NCI-H1092 (cell line): ENCODE results near the gene EFS.
"Not testable (repeated sequence)": the region's sequence is repeated elsewhere in the genome, so short reads cannot be mapped to it uniquely, and the experiment has no call there.

Source experiments
- DNase-seq: peaks from one replicate; lab custom pipeline; 2025; lab: John Stamatoyannopoulos, UW

Gene EFS, protein sequence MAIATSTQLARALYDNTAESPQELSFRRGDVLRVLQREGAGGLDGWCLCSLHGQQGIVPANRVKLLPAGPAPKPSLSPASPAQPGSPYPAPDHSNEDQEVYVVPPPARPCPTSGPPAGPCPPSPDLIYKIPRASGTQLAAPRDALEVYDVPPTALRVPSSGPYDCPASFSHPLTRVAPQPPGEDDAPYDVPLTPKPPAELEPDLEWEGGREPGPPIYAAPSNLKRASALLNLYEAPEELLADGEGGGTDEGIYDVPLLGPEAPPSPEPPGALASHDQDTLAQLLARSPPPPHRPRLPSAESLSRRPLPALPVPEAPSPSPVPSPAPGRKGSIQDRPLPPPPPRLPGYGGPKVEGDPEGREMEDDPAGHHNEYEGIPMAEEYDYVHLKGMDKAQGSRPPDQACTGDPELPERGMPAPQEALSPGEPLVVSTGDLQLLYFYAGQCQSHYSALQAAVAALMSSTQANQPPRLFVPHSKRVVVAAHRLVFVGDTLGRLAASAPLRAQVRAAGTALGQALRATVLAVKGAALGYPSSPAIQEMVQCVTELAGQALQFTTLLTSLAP

DNA sequence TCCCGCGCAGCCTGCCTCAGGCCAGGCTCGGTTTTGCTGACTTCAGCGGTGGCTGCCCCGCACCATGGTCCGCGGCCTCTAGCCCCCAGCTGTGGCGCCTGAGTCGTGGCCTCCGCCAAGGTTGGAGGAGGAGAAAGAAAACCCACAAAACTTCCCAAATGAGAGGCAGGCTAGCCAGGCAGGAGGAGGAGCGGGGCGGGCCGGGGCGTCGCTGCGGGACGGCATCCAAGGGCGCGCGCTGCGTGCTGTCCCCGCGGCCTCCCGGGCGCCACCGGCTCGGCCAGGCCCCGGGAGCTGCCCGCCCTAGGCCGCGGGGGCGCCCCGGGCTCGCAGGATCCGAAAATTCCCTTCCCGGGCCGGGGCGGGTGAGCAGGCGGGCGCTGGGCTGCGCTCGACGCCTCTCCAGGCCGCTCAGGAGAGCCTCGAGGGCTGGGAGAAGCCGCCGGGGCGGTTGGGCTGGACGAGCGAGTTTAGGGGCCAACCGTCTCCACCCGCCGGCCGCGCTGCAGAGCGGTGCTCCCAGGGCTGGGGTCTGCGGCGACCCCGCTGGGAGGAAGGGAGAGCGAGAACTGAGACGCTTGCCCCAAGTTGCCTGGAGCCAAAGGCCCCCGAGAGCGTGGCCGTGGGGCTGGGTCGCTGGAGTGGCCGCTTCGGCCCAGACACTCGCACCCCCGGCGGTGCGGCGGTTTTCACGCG lies at the start of gene EFS:
Gene EFS, minus strand, starts transcription at position 137 of the 696 bp plus-strand sequence. CDS start 147 bp downstream, outside the sequence.
- DNase-seq: no peak

DNA sequence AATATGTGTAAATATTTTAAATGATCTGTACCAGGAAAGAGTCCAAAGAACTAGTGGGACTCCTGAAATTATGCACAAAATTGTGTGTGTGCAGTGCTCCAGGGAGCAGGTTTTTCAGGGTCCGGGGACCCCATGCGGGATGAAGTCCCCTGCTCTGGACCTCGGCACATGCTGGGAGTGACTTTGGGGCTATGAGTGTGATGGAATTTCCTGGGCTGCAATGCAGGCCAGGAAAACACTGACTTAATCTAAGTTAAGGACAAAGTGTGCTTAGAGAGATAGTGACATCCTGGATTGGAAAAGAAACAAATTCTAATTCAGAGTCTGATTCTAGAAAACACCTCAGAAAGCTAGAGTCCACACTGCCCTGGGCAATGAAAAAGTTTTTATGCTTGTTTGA lies 49.3 kb upstream of the EFS start:
- DNase-seq: no peak

DNA sequence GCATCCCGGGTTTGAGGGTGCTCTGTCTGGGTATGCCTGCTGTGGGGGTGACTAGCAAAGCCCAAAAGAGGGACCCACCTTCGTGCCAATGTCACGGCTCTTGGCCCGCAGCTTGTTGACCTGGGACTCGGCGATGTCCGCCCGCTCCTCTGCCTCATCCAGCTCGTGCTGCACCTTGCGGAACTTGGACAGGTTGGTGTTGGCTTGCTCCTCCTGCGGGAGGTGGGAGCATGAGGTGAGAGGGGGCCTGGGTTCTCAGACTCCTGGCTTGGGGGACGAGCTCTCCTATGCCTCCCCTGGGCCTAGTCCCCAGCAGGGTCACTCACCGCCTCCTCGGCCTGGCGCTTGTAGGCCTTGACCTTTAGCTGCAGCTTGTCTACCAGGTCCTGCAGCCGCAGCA lies 48.7 kb upstream of the EFS start:
- no peak for DNase-seq

DNA sequence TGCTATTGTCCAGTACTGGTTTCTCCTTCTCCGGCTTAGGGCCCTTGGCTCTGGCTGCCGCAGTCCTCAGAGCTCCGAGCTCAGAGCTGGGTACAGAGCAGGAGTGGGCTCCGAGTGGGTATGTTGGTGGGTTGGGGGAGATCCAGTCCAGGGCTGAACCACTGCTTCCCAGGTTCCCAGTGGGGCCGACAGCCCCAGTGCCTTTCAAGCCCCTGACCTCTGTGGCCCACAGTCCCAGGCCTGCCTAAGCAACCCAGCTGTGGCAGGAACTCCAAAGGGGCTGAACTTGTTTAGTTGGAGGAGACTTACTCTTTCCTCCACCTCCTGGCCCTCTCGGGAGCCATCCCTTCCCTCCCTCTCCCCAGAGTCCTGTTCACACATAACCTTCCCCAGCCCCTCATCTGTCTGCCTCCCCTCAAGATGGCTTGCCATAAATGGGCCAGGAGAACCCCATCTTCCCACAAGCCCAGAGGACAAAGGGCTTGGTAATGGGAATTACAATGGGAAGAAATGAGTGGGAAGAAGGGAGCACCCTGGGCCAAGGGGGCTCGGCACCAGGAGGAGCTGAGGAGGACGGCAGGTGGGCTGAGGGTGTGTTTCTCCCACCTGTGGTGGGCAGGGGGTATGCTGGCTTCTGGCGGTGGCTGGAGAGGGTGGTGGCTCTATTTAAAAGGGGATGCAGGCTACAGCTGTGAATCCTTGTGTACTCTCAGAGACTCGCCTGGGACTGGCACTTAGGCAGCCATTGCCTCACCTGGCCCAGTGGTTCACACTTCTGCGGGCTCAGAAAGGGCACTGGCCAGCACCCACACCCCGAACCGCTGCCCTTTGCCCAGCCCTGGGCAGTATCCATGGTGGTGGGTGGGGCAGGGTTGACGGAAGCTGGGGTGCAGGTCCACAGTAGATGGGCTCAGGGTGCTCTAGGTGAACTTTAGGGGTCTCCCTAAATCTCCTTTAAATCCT lies 46.9 kb upstream of the EFS start:
- no peak for DNase-seq

DNA sequence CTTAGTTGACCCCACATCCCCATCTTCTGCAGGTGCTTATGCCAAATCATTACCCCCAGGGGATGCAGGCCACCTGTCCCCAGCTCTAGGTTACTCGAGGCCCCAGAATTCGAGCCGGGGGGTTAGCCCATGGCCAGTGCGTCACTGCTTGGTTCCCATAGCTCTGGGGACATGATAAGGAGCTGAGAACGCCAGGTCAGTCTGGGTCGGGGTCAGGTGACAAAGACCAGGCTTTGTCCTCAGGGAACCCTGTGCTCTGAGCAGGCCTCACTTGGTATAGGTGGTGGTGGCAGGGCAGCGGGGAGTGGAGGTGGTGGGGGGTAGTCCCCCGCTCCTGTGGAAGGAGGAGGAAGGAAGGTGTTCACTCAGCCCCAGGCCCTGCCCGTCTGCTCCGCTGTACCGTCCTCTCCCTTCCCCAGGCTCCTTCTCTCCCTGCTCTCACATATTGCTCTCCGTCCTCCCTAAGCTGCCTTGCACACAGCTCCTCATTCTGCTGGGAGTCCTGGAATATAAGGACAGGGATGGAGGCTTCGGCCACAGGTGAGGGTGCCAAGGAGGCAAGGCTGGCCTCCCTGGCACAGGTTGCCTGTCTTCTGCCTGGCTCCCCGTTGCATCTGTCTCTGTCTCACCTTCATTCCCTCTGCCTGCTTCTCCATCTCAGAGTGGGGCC lies 45.1 kb upstream of the EFS start:
- DNase-seq: no peak

DNA sequence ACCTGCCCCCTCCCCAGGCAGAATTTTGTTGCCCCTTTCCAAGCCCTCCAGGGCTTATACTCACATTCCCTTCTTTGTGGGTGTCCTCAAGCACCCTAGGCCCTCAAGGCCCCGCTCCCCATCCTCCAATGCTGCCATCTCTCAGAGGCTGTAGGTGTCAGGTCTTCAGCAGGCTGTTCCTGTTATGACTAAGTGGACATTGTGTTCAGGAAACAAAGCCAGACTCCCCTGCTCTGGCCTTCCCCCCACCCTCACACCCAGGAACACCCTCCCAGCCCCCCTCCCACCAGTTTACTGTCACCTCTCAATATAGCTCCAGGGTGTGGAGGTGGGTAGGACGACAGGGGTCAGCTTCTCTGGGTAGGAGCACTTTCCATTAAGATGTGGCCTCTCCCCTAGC lies 44.5 kb upstream of the EFS start:
- DNase-seq: no peak

DNA sequence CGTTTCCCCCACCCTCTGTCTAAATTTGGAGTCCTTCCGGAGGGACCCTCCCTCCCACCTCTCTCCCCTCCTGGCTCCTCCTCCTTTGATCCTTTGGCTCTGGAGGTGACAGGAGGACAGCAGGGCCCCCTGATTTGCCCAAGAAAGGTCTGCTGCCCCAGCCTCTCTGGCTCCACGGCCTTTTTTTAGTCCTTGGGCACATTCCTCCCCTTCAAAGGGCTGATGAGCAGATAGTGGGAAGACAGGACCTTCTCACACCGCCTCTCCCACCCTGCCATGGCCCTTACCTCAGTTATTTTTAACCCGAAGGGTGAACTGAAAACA lies 43.3 kb upstream of the EFS start:
- DNase-seq: no peak

DNA sequence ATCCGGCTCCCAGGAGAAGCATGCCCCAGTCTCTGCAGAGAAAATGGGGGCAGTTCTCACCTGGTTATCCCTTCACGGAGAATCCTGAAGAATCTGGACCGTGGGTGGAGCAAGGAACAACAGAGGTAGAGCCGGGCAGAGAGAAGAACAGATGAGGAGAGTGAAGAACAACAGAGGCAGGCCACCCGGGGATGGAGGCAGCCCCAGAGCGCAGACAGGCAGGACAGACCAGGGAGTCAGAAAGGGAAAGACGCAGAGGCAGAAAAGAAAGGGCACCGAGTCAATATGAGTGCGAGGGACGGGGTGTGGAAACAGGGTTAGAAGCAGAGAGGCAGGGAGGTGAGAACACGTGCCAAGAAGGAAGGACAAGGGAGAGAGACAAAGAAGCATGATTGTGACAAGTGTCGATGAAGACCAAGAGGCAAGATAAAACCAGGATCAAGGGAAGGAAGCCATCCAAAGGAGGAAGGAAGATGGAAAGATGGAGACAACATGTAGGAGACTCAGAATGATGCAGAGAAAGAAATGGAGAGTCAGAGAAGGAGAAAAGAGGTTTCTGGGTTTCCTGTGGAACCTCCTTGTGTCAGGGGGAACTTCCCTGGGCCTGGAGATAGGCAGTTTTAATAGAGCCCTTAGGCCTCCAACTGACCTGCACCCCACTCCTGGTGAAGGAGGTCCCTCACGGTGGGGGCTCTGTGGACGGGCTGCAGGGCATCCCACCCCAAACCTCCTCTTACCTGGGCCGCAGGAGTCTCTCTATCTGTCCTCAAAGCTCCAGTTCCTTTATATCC lies 42.7 kb upstream of the EFS start, which contains the start of gene MYH6:
Gene MYH6, minus strand, starts transcription at position 758 of the 791 bp plus-strand sequence. CDS start 1,050 bp downstream, outside the sequence.
- no peak for DNase-seq

DNA sequence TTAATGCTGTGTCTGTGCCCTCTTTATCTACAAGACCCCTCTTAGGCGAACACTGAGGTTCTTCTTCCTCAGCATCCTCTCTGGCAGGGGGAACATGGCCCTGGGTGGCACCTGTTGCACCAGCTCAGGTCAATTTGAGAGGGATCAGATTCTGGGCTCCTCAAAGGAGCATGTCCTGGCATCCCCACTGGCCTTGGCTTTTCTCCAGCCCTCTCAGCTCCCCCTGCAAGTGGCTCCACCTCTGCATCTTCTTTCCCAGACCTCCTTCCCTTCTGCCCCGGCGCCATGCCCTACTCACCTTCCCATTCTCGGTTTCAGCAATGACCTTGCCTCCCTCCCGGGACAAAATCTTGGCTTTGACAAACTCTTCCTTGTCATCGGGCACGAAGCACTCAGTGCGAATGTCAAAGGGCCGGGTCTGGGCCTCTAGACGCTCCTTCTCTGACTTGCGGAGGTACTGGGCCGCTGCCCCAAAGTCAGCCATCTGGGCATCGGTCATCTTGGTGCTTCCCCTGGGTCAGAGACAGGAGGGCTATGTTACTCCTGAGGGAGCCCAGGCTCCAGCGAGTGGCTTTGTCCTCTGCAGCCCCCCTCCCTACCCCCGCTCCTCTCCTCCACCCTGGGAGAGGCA lies 41.9 kb upstream of the EFS start:
- DNase-seq: no peak

DNA sequence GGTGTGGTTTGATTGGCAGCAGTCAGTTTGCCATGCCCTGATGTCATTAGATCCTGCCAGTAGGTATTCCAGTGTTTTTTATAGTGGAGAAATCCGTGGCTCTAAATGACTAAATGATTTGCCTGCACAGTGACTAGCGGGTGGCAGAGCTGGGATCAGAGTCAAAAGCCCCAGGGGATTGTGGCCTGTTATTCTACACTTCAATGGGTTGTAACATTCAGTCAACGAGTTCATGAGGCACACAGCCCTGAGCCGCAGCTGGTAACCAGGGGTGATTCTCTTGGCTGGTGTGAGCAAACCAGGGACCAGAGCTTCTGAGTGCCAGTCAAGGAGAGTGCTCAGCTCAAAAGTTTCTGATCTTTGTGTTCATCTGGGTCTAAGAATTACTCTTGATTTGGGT lies 41.3 kb upstream of the EFS start:
- peak; percentile 54 for DNase-seq

DNA sequence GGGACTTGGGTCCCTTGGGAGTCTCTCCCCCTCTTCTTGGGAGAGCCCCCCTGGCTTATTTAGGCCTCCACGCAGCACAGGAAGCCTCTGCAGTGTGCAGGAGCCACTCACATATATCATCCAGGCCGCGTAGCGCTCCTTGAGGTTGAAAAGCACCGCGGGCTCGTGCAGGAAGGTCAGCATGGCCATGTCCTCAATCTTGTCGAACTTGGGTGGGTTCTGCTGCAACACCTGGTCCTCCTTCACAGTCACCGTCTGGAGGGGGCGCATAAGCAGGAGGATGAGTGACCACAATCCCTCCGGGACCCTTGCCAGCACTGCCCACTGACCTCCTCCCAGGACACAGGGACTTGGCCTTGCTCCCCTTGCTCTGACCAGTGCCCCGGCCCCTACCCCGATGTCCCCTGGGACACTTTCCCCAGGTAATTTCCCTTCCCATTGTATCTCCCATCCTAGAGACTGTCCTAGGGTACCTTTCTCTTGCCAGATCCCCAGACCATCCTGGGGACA lies 40.6 kb upstream of the EFS start:
- DNase-seq: no peak

DNA sequence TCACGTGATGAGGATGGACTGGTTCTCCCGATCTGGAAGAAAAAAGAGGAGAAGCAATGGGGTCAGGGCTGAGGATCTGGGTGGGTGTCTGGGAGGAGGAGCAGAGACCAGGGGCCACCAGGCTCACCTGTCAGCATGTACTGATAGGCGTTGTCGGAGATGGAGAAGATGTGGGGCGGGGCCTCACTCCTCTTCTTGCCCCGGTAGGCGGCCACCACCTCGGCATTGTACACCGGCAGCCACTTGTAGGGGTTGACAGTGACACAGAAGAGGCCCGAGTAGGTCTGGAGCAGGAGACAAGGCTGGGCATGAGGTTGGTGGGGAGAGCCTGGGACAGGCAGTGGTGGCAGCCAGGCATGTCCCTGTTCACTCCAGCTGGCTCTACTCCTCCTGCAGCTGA lies 40.1 kb upstream of the EFS start:
- no peak for DNase-seq

DNA sequence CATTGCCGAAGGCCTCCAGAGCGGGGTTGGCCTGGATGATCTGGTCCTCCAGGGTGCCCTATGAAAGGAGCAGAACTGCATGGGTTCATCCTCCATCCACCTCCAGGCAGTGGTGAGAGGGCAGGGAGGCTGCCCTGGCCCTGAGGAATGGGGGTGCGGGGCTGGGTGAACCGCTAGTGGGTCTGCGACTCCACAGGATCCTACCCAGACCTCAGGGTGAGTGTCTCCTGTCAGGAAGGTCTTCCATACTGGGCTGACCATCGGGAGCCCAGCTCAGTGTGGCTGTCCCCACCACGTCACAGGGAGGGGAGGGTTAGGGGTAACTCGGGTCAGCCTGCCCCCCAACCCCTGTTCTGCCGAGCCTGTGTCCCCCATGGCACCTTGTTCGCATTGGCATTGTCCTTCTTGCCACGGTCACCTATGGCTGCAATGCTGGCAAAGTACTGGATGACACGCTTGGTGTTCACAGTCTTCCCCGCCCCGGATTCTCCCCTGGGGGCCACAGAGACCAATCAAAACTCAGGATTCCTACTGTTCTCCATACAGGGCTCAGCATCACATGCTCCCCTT lies 39.4 kb upstream of the EFS start:
- DNase-seq: no peak

DNA sequence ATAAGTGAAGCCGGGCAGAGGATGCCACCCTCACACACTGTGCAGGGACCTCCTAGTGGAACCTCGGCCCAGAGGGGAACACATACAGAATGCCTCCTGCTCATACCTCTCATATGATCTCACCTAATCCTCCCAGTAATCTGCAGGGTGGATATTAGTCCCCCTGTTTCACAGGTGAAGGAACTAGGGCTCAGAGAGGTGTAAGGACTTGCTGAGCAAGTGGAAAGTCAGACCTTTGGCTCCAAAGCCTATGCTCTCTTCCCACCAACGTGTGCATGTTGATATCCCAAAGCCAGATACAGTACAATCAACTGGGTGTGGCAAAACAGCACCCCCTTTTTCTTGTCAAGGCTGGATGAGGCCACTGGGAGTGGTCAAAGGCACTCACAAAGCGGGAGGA lies 38.9 kb upstream of the EFS start:
- DNase-seq: no peak

DNA sequence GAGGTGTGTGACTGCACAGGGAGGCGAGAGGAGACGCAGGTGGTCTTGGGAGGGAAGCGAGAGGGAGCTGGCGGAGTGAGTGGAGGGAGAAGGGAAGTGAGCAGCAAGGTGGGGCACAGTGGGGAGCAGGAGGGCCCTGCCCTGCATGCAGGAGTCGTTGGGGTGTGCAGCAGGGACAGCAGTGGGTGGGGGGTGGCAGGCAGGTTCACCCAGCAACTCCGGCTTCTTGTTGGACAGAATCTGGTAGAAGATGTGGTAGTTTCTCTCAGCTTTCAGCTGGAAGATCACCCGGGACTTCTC lies 38.1 kb upstream of the EFS start:
- no peak for DNase-seq

DNA sequence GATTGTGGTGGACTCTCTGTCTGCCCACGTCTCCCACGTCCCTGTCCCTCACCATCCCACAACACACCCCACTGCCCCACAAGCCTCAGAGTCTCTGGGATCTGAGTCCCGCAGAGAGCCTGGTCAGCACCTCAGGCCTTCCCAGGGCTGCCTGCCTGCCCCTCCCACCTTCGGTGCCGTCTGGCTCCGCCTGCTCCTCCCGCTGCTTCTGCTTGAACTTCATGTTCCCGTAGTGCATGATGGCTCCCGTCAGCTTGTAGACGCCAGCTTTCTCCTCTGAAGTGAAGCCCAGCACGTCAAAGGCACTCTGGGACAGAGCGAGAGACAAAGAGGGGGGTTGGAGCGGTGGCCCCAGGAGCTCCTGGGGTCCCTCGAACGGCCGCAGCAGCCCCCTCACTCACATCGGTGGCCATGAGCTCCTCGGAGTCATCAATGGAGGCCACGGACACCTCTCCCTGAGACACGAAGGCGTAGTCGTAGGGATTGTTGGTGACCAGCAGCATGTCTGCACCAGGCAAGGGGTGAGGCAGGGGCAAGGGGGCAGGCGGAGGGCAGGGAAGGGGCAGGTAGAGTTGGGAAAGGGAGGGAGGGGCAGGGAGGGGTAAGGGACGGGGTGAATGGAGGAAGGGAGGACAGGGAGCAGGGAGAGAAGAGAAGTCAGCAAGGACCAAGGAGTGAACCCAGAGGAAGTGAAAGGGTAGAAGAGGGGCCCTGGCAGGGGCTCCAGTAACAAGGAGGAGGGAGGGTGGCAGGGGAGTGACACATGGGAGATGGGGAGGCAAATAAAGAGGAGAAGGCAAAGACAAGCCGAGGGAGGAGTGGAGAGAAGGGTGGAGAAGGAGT lies 37.5 kb upstream of the EFS start:
- no peak for DNase-seq

DNA sequence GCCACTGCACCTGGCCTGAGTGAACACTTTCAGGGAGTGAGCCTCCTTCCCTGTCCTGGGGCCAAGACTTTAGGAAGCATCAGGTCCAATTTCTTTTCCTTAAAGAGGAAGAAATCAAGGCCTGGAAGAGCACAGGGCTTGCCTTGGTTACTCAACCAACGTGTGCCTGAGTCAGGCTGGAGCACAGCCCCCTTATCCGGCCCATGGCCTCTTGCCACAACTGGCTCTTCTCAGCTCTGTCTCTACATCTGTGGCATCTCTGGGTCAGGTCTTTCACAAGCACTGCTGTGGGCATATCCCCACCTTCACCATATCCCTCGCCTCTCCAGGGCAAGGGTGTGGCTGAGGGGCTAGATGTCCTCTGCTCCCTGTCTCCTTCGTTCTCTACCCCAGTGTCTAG lies 36.3 kb upstream of the EFS start:
- DNase-seq: no peak

DNA sequence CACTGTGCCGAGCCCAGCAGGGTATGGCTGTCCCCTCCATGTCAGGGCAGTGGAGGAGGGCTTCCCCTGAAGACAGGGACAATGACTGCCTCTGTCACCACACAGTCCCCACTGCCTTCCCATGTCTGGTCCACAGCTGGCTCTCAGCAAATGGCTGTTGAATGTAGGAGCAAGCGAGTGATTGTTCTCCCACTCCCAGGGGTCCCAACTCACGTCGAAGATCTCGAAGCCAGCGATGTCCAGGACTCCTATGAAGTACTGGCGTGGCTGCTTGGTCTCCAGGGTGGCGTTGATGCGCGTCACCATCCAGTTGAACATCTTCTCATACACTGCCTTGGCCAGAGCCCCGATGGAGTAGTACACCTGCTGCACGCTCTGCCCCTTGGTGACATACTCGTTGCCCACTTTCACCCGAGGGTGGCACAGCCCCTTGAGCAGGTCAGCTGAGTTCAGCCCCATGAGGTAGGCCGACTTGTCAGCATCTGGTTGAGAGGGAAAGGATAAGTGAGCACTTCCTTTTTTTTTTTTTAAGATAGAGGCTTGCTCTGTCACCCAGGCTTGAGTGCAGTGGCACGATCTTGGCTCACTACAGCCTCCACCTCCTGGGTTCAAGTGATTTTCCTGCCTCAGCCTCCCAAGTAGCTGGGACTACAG lies 35.7 kb upstream of the EFS start:
- DNase-seq: not testable (repeated sequence)
